HG02852 (cell line): ENCODE data around the gene SLC39A9.
"Not testable (repeated sequence)": the region's sequence is repeated elsewhere in the genome, so short reads cannot be mapped to it uniquely, and the experiment has no call there.

ENCODE experiments used
- ATAC-seq: cut with Tn5 transposase; IDR thresholded peaks from one replicate; pipeline ENCODE4 v1.9.1; 2021; ENCODE audit warnings: mild to moderate bottlenecking, moderate library complexity; ENCODE audit not compliant: unreplicated experiment

The SLC39A9 gene

GRCh38 chr14:69498286-69498685, 99.8 kb downstream of the SLC39A9 start:
- ATAC-seq, result not testable (repeated sequence)

- ATAC-seq, result no peak
Observed at GRCh38 chr14:69499436-69499835, 100.9 kb downstream of the SLC39A9 start.

- no peak for ATAC-seq
Observed at GRCh38 chr14:69500096-69500495, 101.6 kb downstream of the SLC39A9 start.

GRCh38 chr14:69500736-69501135, 102.2 kb downstream of the SLC39A9 start:
- no peak for ATAC-seq

- ATAC-seq, result no peak
Observed at GRCh38 chr14:69501423-69501838, 102.9 kb downstream of the SLC39A9 start.

GRCh38 chr14:69504775-69505174, 106.3 kb downstream of the SLC39A9 start:
- ATAC-seq, result no peak

GRCh38 chr14:69505338-69506240, 107.1 kb downstream of the SLC39A9 start:
- no peak for ATAC-seq

GRCh38 chr14:69506241-69506595, 107.7 kb downstream of the SLC39A9 start:
- no peak for ATAC-seq
